ENCODE measurements around the gene GALNS.
A peak's percentile ranks its signal among the peaks of the same experiment; 100 is the strongest.

Gene GALNS

DNA sequence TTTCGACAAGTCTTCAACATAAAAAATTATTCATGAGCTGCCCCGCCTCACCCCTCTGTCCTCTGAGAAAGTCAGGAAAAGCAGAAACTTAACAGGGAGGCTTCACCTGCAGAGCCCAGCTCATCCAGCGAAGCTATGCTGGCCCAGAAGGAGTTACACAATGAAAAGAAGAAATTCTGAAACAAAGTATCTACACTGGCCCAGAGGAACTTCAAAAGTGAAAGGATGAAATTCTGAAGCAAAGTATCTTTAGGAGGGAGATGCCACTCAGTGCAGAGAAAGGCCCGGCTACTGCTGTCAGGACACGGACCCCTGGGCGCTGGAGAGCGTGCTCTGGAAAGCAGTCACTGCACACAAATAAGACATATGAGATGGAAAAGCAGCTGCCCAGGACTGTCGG, 1.6 kb downstream of the GALNS start:
- DNase-seq, result no peak

DNA sequence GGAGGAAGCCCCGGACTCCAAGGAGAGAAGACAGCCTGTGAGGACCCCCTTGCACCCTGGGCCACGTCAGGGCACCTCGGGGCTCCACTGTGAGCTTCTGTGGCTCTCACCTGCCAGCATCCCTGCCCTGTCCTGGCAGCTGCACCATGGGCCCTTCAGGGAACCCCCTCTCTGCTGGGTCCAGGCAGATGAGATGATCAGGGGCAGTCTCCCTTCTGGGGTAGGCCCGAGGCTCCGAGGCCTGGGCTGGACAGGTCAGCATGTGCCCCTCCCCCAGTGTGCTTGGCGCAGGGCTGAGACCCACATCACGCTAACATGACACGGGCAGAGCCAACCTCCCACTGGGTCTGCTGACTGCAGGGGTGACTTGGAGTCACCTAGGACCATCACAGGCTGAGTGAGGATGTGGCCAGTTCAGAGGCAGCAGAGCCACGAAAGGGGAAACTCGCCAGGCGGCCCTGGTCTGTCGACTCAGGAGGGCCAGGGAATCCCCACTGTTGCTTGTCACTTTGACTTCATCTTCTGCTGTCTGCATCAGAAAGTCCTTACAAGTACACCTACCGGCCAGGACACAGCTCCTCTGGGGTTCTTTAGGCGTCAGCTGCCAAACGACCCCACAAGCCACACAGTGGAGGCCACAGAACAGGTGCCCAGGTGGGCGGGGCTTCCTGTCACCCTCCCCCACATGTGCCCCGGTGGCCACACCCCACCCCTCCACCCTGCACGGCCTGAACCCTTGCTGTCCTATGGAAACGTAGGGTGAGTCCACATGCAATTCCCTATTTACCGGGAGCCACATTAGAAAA, 2.2 kb downstream of the GALNS start:
- DNase-seq, result peak; percentile 10 to 14

DNA sequence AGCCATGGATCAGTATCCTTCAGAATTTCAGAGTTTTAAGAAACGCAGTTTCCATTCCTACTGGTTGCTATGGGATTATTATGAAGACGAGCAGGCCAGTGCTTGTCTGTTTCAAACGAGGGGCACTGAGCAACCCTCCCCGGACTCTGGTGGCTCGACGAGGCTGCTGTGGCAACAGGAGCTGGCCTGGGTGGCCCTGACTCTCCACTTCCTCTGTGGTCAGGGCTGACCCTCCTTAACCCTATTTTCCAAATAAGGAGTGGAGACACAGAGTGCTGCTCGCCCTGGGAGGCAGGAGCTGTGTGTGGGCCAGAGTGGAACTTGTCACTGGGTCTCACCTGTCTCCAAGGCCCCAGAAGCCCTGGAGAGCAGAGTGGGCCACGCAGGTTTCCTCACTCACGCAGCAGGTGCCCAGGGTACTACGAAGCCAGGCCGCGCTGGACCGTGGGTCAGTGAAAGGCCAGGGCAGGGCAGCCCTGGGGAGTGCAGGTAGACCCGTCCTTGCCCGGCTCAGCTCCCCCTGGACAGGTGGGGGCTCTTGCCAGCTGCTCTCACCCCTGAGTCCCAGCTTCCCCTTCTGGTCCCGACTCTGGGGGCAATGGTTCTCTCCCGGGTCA, 3.3 kb downstream of the GALNS start:
- no peak for DNase-seq

DNA sequence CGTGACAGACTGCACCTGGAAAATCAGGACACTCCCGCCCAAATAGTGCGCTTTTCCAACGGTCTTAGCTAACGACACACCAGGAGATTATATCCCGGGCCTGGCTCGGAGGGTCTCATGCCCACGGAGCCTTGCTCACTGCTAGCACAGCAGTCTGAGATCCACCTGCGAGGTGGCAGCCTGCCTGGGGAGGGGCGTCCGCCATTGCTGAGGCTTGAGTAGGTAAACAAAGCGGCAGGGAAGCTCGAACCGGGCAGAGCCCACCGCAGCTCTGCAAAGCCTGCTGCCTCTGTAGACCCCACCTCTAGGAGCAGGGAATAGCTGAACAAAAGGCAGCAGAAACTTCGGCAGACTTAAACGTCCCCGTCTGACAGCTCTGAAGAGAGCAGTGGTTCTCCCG, 5.1 kb downstream of the GALNS start:
- no peak for DNase-seq

DNA sequence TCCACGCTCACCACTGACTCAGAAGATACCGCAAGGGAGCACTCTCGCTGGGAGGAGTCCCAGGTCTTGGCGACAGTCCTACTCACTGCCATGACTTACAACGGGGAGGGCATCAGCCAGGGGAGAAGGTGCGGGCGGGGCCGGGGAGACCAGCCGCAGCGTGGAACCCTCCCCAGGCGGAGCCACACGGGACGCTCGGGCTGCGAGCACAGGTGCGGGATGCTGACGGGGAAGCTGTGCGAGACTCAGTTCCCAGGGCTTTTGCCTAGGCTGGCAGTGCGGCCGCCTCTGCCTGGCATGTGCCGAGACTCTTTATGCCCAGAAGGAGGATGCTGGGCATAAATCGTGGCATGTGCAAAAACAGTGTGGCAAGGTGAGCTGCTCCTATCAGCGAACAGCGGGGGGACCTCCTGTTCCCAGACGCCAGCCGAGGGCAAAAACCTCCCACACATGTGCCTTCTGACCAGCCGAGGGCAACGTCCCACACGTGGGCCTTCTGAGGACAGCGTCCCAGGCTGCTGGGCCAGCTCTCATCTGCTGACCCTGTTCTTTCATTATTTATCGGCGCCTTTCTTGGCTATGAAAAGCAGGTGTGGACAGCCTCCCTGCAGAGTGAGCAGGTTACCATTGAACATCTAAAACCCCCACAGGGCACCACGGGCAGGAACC, 6.1 kb downstream of the GALNS start:
- no peak for DNase-seq

DNA sequence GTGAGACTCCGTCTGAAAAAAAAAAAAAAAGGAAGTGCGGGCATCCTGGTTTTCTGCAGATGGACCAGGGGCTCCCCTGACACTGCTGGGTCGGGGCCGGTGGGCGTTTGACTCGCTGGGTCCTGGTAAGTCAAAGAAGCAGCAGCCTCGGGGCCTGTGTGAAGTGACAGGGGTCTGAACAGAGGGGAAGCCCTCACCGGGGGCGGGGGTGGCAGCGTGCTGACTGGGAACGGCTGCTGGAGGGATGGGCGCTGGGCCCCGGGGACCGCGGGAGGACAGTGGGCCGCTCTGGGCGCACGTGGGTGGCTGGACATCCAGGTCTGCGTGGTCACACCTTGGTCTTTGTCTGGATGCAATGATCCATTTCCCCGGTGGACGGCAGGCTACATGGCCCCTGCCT, 8.2 kb downstream of the GALNS start:
- DNase-seq, result no peak

DNA sequence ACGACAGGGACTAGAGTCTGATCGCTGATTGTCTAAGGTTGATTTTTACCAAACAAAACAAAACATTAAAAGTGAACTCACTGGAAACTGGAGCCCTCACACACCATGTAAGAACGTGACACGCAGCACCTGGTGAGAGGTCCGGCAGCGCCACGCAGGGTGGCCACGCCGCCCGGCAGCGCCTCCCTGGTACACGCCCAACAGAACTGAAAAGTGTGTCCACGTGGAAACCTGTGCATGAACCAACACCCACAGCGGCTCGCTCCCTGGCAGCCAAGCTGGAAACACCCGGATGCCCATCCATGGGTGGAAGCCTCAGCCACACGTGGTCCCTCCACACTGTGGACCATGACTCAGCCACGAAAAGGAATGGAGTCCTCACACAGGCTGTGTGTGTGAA, 9.1 kb downstream of the GALNS start:
- no peak for DNase-seq

DNA sequence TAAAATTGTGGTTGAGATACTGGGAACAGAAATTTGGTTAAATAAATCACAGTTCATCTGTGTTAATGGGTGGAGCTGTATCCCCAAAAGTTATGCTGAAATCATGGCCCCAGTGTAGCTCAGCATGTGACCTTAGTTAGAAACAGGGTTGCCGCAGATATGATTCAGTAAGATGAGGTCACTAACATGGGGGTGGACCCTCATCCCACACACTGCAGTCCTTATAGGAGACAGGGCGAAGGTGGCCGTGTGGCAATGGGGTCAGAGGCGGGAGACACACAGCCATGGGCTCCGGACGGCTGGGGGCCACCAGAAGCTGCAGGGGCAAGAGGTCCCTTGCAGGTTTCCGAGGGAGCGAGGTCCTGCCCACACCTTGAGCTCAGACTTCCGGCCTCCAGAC, 10.7 kb downstream of the GALNS start:
- DNase-seq, result no peak

DNA sequence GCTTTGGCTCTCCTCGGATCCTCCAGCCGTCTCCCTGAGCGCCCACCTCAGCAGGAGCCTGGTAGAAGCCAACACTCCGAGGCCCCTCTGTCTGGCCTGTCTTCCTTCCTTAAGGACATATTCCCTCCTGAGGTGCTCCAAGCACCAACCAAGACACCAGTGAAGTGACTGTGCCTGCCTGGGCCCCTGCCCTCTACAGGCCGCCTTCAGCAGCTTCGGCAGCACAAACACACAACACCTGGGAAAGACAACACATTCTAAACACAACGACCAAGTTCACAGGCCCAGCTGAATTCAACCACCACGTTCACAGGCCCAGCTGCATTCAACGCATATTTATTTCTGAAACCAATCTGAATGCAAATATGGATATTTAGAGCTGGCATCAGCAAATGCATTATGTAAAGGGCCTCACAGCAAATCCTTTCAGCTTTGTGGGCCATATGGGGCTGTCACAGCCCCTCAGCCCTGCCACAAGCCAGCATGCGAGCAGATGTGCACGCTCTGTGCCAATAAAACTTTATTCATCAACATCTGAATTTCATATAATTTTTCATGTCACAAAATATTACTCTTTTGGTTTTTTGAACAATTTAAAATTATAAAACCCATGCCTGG, 12.2 kb downstream of the GALNS start:
- no peak for DNase-seq

DNA sequence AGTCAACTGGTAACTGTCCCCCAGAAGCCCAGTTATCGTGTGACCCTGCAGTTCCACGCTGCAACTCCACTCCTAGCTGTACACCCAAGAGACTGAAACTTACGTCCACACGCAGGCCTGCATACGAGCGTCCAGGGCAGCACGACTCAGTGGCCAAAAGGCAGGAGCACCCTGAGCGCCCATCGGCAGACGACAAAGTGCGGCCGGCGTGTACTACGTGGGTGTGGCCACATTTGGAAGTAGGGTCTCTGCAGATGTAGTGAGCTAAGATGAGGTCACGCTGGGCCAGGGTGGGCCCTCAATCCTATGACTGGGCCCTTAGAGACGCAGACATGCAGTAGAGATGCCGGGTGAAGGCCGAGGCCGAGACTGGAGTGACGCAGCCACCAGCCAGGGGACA, 13.5 kb downstream of the GALNS start:
- no peak for DNase-seq

DNA sequence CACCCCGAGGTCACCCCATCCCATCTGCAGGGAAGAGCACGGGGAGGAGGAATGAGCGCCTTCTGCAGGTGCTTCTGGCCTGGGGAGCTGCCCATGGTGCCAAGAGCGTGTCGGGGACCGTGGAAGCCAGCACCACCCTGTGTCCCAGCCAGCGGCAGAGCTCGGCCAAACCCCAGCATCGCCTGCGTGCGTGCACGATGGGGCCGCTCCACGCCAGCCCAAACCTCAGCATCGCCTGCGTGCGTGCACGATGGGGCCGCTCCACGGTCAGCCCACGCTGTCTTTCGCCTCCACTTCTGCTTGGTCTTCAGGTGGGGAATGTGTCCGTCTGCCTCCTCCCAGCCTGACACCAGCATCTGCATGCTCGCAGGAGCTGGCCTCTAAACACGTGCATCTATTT, 13.9 kb downstream of the GALNS start:
- DNase-seq, result no peak

DNA sequence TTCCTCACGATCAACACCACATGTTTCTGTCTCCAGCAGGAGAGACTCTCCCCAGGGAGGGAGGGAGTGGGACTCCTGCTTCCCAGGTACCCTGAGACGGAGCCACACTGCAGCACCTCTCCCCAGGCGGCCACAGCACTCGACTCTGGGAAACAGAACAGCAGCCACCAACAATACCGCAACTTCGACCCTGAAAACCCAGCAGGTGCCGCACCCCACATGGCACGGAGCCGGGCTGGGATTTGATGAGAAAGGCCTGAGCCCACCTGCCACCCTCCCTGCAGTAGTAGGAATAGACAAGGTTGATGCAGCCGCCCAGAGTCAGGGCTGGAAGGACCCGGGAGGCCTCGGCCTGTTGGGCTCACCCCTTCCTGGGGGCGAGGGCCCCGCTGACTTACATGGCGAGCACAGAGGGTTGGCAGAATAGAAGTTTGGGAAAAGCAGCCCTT, 14.4 kb downstream of the GALNS start:
- DNase-seq, result no peak

DNA sequence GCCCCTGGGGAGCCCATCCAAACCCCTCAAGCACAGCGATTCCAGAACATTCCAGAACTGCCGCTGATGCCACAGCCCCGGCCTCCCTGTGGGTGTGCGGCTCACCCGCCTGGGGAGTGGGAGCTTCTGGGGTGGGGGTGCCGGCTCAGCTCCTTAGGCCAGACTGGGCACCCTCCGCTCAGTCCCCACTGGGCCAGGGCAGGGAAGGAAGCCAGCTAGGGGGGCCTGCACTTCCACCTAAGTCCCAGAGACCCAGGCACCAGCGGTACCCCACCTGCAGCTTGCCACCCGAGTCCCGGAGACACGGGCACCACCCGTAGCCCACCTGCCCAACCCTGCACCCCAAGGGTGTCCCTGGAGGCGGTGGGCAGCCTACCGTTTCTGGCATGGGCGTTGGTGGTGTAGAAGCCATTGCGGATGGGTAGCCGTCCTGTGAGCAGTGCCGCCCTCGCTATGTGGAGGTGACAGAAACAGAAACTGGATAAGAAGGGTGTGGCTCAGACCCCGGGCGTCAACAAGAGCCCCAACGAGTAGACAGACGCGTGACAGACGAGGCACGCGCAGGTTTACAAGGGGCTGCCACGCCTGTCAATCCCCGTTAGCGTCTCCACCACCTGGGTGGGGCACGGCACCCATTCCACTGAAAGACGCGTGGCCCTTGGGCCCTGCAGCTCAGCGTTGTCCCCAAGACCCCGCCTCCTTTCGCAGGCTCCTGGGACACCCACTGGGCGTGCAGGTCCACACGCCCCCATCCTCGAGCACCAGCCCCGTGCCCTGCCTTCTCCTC, 15.0 kb downstream of the GALNS start:
- DNase-seq, result no peak

DNA sequence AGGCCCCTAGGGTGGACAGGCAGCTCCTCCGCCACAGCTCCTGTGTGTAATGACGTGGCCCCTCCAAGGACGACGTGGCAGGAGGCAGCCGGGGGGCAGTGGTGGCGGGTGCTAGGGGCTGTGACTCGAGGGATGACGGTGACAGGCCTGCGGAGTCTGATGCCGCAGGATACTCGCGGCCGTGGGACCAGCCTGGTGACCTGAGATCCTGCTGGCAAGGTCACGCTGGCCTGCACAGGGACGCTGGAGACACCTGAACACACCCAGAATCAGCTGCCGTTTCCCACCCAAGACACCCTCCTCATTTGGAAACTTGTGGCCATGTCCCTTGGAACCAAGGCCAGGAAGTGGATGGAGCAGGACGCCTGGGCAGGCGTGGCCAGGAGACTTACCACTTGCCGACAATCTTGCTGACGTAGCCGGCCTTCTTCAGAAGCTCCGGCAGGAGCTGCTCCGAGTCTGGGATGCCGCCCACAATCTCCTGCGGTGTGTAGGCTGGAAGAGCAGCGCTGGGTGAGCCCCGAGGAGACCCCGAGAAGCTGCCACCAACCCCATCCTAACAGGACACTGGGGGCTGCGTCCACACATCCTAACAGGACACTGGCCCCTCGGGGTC, 16.0 kb downstream of the GALNS start:
- no peak for DNase-seq

DNA sequence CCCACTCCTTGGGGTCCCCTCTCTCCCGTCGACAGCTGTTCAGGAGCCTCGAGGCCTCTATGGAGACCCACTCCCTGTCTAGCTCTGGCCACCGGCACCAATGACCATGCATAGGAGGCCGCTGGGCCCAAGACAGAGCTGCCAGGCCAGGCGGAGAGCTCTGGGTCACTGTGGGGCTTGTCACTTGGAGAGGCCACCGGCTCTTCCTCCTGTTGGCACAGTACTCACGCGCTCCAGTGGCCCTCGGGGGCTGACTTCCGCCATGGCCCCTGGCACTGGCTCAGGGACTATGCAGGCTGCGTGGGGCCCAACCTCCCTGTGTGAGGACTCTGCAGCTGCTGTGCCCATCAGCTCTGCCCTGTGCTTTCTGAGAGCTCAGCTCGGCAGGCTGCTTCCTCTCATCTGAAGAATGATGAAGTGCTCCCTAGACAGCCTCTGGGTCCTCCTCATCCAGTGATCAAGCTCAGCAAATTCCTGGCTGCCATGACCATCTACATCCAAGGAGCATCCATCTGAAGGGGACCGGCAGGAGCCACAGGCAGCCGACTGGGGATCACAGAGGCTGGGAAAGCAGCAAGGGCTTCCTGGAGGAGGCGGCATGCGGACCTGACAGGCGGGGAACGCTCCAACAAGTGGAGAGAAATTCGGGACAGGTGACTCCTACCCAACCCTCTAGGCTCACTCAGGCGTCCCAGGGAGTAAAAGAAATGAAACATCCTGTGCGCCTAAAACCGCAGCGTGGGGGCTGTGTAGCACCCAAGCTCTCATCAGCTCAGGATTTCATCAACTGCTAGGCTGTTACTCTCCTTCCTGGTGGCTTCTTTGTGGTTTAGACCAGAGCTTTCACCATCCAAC, 16.8 kb downstream of the GALNS start:
- no peak for DNase-seq

DNA sequence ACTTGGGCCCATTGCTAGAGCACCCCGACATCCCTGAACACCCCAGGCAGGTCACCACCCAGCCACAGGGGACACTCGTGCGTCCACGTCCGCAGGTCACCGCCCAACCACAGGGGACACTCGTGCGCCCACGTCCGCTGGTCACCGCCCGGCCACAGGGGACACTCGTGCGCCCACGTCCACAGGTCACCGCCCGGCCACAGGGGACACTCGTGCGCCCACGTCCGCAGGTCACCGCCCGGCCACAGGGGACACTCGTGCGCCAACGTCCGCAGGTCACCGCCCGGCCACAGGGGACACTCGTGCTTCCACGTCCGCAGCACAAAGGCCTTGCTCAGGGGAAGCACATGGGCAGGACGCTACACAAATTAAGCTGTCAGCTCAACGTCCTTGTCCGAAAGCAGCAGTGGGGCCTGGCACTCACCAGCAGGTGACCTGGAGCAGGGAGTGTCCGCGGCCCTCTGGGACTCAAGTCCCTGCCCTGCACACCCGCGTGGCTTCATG, 17.7 kb downstream of the GALNS start:
- DNase-seq, result no peak

DNA sequence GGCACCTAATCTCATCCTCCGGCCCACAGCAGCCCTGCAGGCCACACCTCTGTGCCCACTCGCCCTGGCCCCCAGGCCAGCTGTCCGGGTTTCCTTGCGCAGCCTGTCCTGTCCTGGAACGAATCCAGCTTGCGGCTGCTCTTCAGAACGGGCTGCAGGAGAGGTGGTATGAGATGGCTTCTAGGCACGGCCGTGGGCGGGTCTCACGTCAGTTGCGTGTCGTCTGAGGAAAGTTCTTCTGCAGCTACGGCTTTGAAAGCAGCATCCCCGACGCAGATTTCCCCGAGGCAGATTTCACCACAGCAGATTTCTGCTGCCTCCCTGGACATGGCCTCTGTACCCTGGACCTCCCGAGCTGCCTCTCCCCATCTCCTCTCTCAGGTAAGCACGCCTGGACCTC, 18.2 kb downstream of the GALNS start:
- no peak for DNase-seq

DNA sequence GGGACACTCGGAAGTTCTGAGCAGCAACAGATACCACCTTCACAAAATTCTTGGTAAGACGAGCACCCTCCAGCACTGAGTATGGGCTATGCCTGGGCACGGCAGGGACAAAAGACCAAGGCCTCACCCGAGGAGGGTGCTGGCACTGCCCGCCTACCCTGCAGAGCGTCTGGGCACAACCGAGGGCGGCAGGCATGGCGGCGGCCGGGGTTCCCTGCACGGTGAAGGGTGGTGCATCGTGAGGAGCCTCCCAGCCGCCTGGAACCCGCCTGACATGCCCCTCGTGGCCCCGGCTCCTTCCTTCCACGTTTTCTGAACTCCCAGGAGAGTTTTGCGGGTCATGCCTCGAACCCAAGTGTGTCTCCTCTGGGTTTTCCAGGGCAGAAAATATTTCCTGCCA, 18.9 kb downstream of the GALNS start:
- no peak for DNase-seq

DNA sequence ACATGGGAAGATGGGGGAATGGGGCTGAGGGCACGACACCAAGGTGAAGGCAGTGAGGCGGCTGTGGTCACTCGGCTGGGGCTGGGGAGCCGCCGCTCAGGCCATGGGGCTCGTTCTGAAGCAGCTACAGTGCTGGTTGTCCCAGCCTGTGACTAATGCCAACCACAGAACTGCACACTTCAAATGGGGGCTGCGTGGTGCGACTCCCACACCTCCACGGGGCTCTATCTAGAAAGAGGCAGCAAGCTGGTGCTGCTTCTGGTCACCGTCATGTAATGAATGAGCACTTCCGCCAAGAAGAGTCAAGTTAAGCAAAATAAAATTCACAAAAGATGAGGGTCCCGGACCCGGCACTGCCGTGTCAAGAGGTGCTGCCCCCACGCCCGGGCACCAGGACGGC, 20.0 kb downstream of the GALNS start:
- DNase-seq, result no peak

DNA sequence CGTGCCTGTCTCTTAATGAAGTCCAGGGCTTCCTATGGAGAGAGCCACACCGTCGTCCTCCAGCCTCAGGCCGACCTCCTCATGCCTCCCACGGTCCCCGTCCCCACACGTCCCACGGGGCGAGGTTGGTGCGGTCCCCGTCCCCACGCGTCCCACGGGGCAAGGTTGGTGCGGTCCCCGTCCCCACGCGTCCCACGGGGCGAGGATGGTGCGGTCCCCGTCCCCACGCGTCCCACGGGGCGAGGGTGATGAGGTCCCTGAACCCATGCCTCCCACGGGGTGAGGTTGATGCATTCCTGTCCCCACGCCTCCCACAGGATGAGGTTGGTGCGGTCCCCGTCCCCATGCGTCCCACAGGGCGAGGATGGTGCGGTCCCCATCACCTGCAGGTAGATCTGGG, 20.9 kb downstream of the GALNS start:
- no peak for DNase-seq

DNA sequence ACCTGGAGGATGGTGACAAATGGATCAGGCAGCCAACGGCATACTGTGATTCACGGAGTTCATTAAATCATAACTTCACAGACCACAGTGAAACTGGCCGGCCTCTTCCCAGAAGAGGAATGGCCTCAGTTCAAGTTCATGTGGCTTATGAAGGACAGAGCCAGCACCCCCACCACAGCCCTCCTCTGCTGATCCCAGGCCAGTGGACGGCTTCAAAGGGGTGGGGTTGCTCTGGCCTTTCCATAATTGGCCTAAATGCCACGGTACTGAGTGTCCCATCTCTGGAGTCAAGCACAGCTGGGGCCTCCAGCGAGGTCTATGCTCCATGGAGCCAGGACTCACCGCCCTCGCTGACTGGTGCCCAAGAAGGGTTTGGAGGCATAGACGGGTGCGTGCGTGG, 21.4 kb downstream of the GALNS start:
- no peak for DNase-seq

Measured in activated CD4-positive, alpha-beta T cell treated with anti-CD3 and anti-CD28 coated beads for 4 hours (primary cell).